Subcutaneous abdominal adipose tissue (tissue), 5 donors: Measurements from ENCODE around the gene PABPC3.
A peak's percentile ranks its signal among the peaks of the same experiment; 100 is the strongest.

Experiments used
- H3K27ac ChIP-seq: one replicate; pipeline ENCODE4 v1.7.0; 2013; ENCODE audit warnings: low read depth, mild to moderate bottlenecking, inconsistent platforms, low read length, moderate library complexity
- H3K27me3 ChIP-seq, 5 donors: one replicate each; pipeline ENCODE4 v1.7.0; 2013; ENCODE audit warnings: low read length in 5 of 5, inconsistent platforms in 1 of 5; ENCODE audit not compliant: control insufficient read depth in 5 of 5, insufficient read depth in 4 of 5
- H3K36me3 ChIP-seq, 5 donors: one replicate each; pipeline ENCODE4 v1.7.0; 2013; ENCODE audit warnings: low read length in 5 of 5; ENCODE audit not compliant: control insufficient read depth in 5 of 5, insufficient read depth in 5 of 5
- H3K4me1 ChIP-seq, 5 donors: one replicate each; pipeline ENCODE4 v1.7.0; 2013; ENCODE audit warnings: low read length in 5 of 5, mild to moderate bottlenecking in 3 of 5, moderate library complexity in 1 of 5; ENCODE audit not compliant: control insufficient read depth in 5 of 5, insufficient read depth in 5 of 5
- H3K4me3 ChIP-seq, 5 donors: one replicate each; pipeline ENCODE4 v1.7.0; 2013; ENCODE audit warnings: low read length in 5 of 5, low read depth in 1 of 5
- H3K9ac ChIP-seq, 5 donors: one replicate each; pipeline ENCODE4 v1.7.0; 2013; ENCODE audit warnings: low read length in 5 of 5, mild to moderate bottlenecking in 4 of 5, moderate library complexity in 3 of 5
- H3K9me3 ChIP-seq, 5 donors: one replicate each; pipeline ENCODE4 v1.7.0; 2013; ENCODE audit warnings: low read length in 5 of 5; ENCODE audit not compliant: control insufficient read depth in 5 of 5
- donor health status: healthy.
- donor health status: healthy.
- donor health status: healthy.
- donor health status: healthy.
- donor health status: healthy.

PABPC3 gene

GRCh38 chr13:25095851-25096453 is at the start of gene PABPC3:
TSS of gene PABPC3 (plus strand) at chr13:25096136. CDS start at chr13:25096199, 63 bp downstream.
- Histone ChIP-seq H3K9me3 (peaks cover 0 to 7% (median 3%) of the 10 kb centered on the region in 5 donors), H3K27ac (no peak within 1 kb of the TSS), H3K27me3 (peaks cover 0 to 10% (median 7%) of the 10 kb centered on the region in 5 donors), H3K4me1 (peaks cover 0 to 6% (median 0%) of the 10 kb centered on the region in 5 donors), H3K36me3 (no peaks in the 10 kb centered on the region), H3K9ac (no peak within 1 kb of the TSS), H3K4me3 (peak within 1 kb of the TSS; percentile 36 to 64 (median 50))

GRCh38 chr13:25046274-25046984 is 49.5 kb upstream of the PABPC3 start:
- Histone ChIP-seq H3K27me3 (peaks cover 8 to 38% (median 19%) of the 10 kb centered on the region in 5 donors), H3K9me3 (peaks cover 3 to 14% (median 11%) of the 10 kb centered on the region in 5 donors), H3K4me3 (peak overlapping the region in 3 of 5 donors; percentile 25 to 44 (median 26)), H3K27ac (no peak overlapping the region), H3K4me1 (peaks cover 0 to 7% (median 6%) of the 10 kb centered on the region in 5 donors), H3K9ac (no peak overlapping the region), H3K36me3 (no peaks in the 10 kb centered on the region)

- Histone ChIP-seq H3K27me3 (peaks cover 8 to 32% (median 17%) of the 10 kb centered on the region in 5 donors), H3K36me3 (no peaks in the 10 kb centered on the region), H3K9ac (no peak overlapping the region), H3K9me3 (peaks cover 3 to 15% (median 11%) of the 10 kb centered on the region in 5 donors), H3K4me3 (peak overlapping the region in 4 of 5 donors; percentile 25 to 53 (median 35)), H3K4me1 (peaks cover 0 to 7% (median 6%) of the 10 kb centered on the region in 5 donors), H3K27ac (no peak overlapping the region)
Measured at GRCh38 chr13:25046985-25047511, 48.9 kb upstream of the PABPC3 start.

GRCh38 chr13:25051065-25051464 is 44.9 kb upstream of the PABPC3 start:
- Histone ChIP-seq H3K9me3 (peaks cover 3 to 15% (median 11%) of the 10 kb centered on the region in 5 donors), H3K4me1 (peaks cover 0 to 7% (median 6%) of the 10 kb centered on the region in 5 donors), H3K27me3 (peaks cover 4 to 15% (median 13%) of the 10 kb centered on the region in 5 donors), H3K36me3 (no peaks in the 10 kb centered on the region), H3K4me3 (no peak overlapping the region), H3K27ac (no peak overlapping the region), H3K9ac (no peak overlapping the region)

GRCh38 chr13:25059166-25059565 is 36.8 kb upstream of the PABPC3 start:
- Histone ChIP-seq H3K9me3 (no peaks in the 10 kb centered on the region), H3K4me3 (no peak overlapping the region), H3K4me1 (no peaks in the 10 kb centered on the region), H3K36me3 (no peaks in the 10 kb centered on the region), H3K27ac (no peak overlapping the region), H3K27me3 (peaks cover 0 to 4% (median 0%) of the 10 kb centered on the region in 5 donors), H3K9ac (no peak overlapping the region)

- Histone ChIP-seq H3K27ac (no peak overlapping the region), H3K4me3 (no peak overlapping the region), H3K27me3 (peaks cover 0 to 4% (median 0%) of the 10 kb centered on the region in 5 donors), H3K9me3 (no peaks in the 10 kb centered on the region), H3K9ac (no peak overlapping the region), H3K4me1 (no peaks in the 10 kb centered on the region), H3K36me3 (no peaks in the 10 kb centered on the region)
Measured at GRCh38 chr13:25059958-25060357, 36.0 kb upstream of the PABPC3 start.

GRCh38 chr13:25062479-25062878 is 33.5 kb upstream of the PABPC3 start:
- no peak overlapping the region for H3K27ac ChIP-seq
- H3K9ac ChIP-seq = no peak overlapping the region
- H3K4me3 ChIP-seq = no peak overlapping the region
- H3K9me3 ChIP-seq = no peaks in the 10 kb centered on the region
- H3K36me3 ChIP-seq = no peaks in the 10 kb centered on the region
- H3K4me1 ChIP-seq = no peaks in the 10 kb centered on the region
- H3K27me3 ChIP-seq = peaks cover 0 to 6% (median 4%) of the 10 kb centered on the region in 5 donors

GRCh38 chr13:25064396-25064795 is 31.5 kb upstream of the PABPC3 start:
- Histone ChIP-seq H3K4me1 (no peaks in the 10 kb centered on the region), H3K9ac (no peak overlapping the region), H3K27me3 (peaks cover 0 to 6% (median 5%) of the 10 kb centered on the region in 5 donors)

GRCh38 chr13:25065974-25066770 is 29.8 kb upstream of the PABPC3 start:
- Histone ChIP-seq H3K36me3 (no peaks in the 10 kb centered on the region), H3K4me1 (no peaks in the 10 kb centered on the region)

More at GRCh38 chr13:25064396-25064795, 31.5 kb upstream of the PABPC3 start:
- Histone ChIP-seq H3K36me3 (no peaks in the 10 kb centered on the region), H3K4me3 (no peak overlapping the region), H3K27ac (no peak overlapping the region), H3K9me3 (no peaks in the 10 kb centered on the region)

More at GRCh38 chr13:25065974-25066770, 29.8 kb upstream of the PABPC3 start:
- Histone ChIP-seq H3K9ac (no peak overlapping the region), H3K4me3 (no peak overlapping the region), H3K27ac (no peak overlapping the region), H3K9me3 (no peaks in the 10 kb centered on the region), H3K27me3 (peaks cover 0 to 6% (median 3%) of the 10 kb centered on the region in 5 donors)
